Endothelial cell of umbilical vein (primary cell): ENCODE data around the gene SEMA5A. TPM values are rescaled to one million over a fixed set of nuclear protein-coding genes. Genes with fewer than 3 reads are reported as not detected.

Experiments used
- BruUV-seq: library from RNA; stranded (reverse); fragments of 400-500 nt; replicated peaks from 2 replicates; lab custom pipeline; 2021; lab: Mats Ljungman, UMichigan
- CTCF ChIA-PET: fragments of 300-600, 350-600 bp; sonication (Branson Sonifier 250); formaldehyde crosslinking; loops from one replicate; lab custom pipeline; 2021; ENCODE audit warnings: antibody characterized with exemption, inconsistent platforms; lab: Charles Lee
- POLR2A ChIA-PET: fragments of 300-600, 350-600 bp; sonication (Branson Sonifier 250); formaldehyde crosslinking; loops from one replicate; lab custom pipeline; 2021; ENCODE audit warnings: antibody characterized with exemption, inconsistent platforms; lab: Charles Lee
- DNase-seq: peaks from one replicate; pipeline ENCODE4 v3.0.0-alpha.2; 2011; ENCODE audit warnings: low read depth, low spot score
- FAIRE-seq: peaks from 2 replicates; lab custom pipeline; 2011; peaks lifted over from hg19 to GRCh38; lab: Jason Lieb, UNC
- H2AFZ ChIP-seq: 2 replicates; pipeline ENCODE4 v1.6.0; 2012; ENCODE audit warnings: low read depth, low read length, control low read depth, inconsistent platforms
- H3K27ac ChIP-seq: 2 replicates; pipeline ENCODE4 v1.5.1; 2011; ENCODE audit warnings: low read depth, mild to moderate bottlenecking, control low read depth, low read length, moderate library complexity; ENCODE audit not compliant: insufficient read depth
- H3K27me3 ChIP-seq, 2 experiments: 2 replicates each; pipeline versions ENCODE4 v1.6.0 to v1.6.1; 2011; ENCODE audit warnings: low read length in 2 of 2, mixed read lengths in 1 of 2; ENCODE audit not compliant: control insufficient read depth in 2 of 2, insufficient read depth in 2 of 2
- H3K36me3 ChIP-seq, 2 experiments: 2 replicates in 1 of 2; 3 replicates in 1 of 2; pipeline ENCODE4 v1.5.1; 2011; ENCODE audit warnings: low read length in 2 of 2, mild to moderate bottlenecking in 1 of 2, moderate library complexity in 1 of 2; ENCODE audit not compliant: control insufficient read depth in 2 of 2, insufficient read depth in 2 of 2; ENCODE audit errors: extremely low read depth in 1 of 2
- H3K4me1 ChIP-seq: 3 replicates; pipeline ENCODE4 v1.5.1; 2011; ENCODE audit warnings: mild to moderate bottlenecking, low read length; ENCODE audit not compliant: control insufficient read depth, insufficient read depth; ENCODE audit errors: extremely low read depth
- H3K4me2 ChIP-seq: 2 replicates; pipeline ENCODE4 v1.6.1; 2011; ENCODE audit warnings: low read length, control low read depth, mixed read lengths; ENCODE audit not compliant: insufficient read depth
- H3K4me3 ChIP-seq, 3 experiments: fragments of 200-600 bp in 1 of 3; sonication (generic), shearing (Covaris generic) in 1 of 3; replicated peaks in 1 of 3; 2 replicates each; pipeline ENCODE4 v1.5.1; 2011 to 2016; ENCODE audit warnings: control low read depth in 3 of 3, low read length in 3 of 3, mild to moderate bottlenecking in 2 of 3, inconsistent platforms in 1 of 3, low read depth in 1 of 3, moderate library complexity in 1 of 3; ENCODE audit not compliant: insufficient read depth in 1 of 3
- H3K79me2 ChIP-seq: 2 replicates; pipeline ENCODE4 v1.6.0; 2012; ENCODE audit warnings: low read length, inconsistent platforms; ENCODE audit not compliant: control insufficient read depth, insufficient read depth
- H3K9ac ChIP-seq: replicated peaks from 2 replicates; pipeline ENCODE3; 2011; ENCODE audit warnings: low read length, control low read depth; ENCODE audit not compliant: insufficient read depth; ENCODE audit errors: extremely low read depth
- H3K9me1 ChIP-seq: replicated peaks from 3 replicates; pipeline ENCODE4 v1.6.0; 2011; ENCODE audit warnings: mild to moderate bottlenecking, low read length; ENCODE audit not compliant: control insufficient read depth, insufficient read depth; ENCODE audit errors: extremely low read depth
- H3K9me3 ChIP-seq: replicated peaks from 2 replicates; pipeline ENCODE4 v1.5.1; 2012; ENCODE audit warnings: low read length, inconsistent platforms; ENCODE audit not compliant: control insufficient read depth, insufficient read depth
- H4K20me1 ChIP-seq: replicated peaks from 2 replicates; pipeline ENCODE3; 2011; ENCODE audit warnings: mild to moderate bottlenecking, low read length; ENCODE audit not compliant: control insufficient read depth, insufficient read depth; ENCODE audit errors: extremely low read depth
- EZH2 ChIP-seq: IDR thresholded peaks from 2 replicates; pipeline ENCODE4 v1.6.1; 2012; ENCODE audit warnings: borderline replicate concordance, low read depth, mild to moderate bottlenecking, moderate library complexity, low read length, inconsistent platforms; ENCODE audit not compliant: severe bottlenecking
- FOS ChIP-seq: IDR thresholded peaks from 2 replicates; pipeline ENCODE4 v1.6.1; 2011; ENCODE audit warnings: mild to moderate bottlenecking, low read length, moderate library complexity, borderline replicate concordance; ENCODE audit not compliant: insufficient read depth
- GATA2 ChIP-seq: IDR thresholded peaks from 2 replicates; pipeline ENCODE4 v1.7.0; 2011; ENCODE audit warnings: low read depth, mild to moderate bottlenecking, moderate library complexity, mixed read lengths, low read length; ENCODE audit not compliant: insufficient read length, insufficient read depth
- JUN ChIP-seq: IDR thresholded peaks from 2 replicates; pipeline ENCODE4 v1.6.1; 2011; ENCODE audit warnings: borderline replicate concordance, low read depth; ENCODE audit not compliant: insufficient read length, insufficient read depth
- MYC ChIP-seq: IDR thresholded peaks from one replicate; pipeline ENCODE4 v1.6.1; 2011; ENCODE audit warnings: mild to moderate bottlenecking, low read depth, low read length
- POLR2A ChIP-seq: IDR thresholded peaks from 2 replicates; pipeline ENCODE4 v1.6.1; 2012; ENCODE audit warnings: low read depth, mild to moderate bottlenecking, control low read depth, low read length
- POLR2AphosphoS5 ChIP-seq: IDR thresholded peaks from 2 replicates; pipeline ENCODE4 v1.6.1; 2012; ENCODE audit warnings: low read depth, mild to moderate bottlenecking, control low read depth, low read length, moderate library complexity; ENCODE audit not compliant: insufficient read depth
- dilution Hi-C: fragments of 300-500 bp; cut with MboI; formaldehyde crosslinking; loops from one replicate; pipeline ENCODE4 v1.15.0; 2019; ENCODE audit warnings: low sequenced_read_pairs; ENCODE audit not compliant: extremely low pct_ligation_motif_present
- intact Hi-C: fragments of 100-400 bp; cut with micrococcal nuclease; formaldehyde crosslinking; loops from one replicate; pipeline ENCODE4 v1.10.0; 2022
- polyA plus RNA-seq, 4 experiments: library from polyadenylated mRNA; depleted of rRNA in 3 of 4; stranded (reverse) in 3 of 4; unstranded in 1 of 4; fragments of >200 nt; gene quantifications; 2 replicates each; pipeline versions ENCODE4 v1.2.1 to v1.2.3, GENCODE V29; 2011 to 2012; ENCODE audit warnings: missing spikeins in 1 of 4
- total RNA-seq: library from RNA; stranded (reverse); gene quantifications from 2 replicates; pipeline ENCODE4 v1.2.3, GENCODE V29; 2021
- TF ChIP-seq, protein P1 (sequence below): IDR thresholded peaks from 2 replicates; pipeline ENCODE4 v1.6.1; 2011; ENCODE audit not compliant: insufficient read depth, insufficient read length
- TF ChIP-seq, protein P2 (sequence below), 2 donors: IDR thresholded peaks; 1 replicate in 1 of 2; 2 replicates in 1 of 2; pipeline ENCODE4 v1.5.1; 2011; ENCODE audit warnings: low read length in 2 of 2, mild to moderate bottlenecking in 2 of 2, moderate library complexity in 2 of 2, control low read depth in 1 of 2, inconsistent platforms in 1 of 2, low read depth in 1 of 2; ENCODE audit not compliant: insufficient read depth in 1 of 2; ENCODE audit errors: extremely low read depth in 1 of 2

SEMA5A gene
- total and polyA plus RNA-seq, 2 donors (not counting 3 experiments of a cell fraction or from before 2014, with no cell fraction given) = 0.04 to 0.06 TPM

DNA sequence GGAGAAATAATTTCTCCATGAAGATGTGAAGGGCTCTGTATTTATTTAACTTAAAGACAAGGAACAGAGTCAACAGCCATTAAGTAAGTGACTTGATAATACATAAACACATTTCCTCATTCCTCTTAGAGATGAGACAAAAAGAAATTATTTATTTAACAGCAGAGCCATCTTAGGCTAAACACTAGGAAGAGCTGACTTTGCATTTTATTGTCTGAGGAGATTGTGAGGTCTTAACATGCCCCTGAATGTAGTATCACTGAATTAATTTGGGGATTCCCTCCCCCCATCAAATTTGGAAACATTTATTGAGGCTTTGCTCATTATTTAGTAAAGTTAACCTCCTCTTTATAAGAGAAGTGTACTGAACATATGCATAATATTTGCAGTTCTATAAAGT lies 49.0 kb upstream of the SEMA5A start:
- H3K79me2 ChIP-seq = no peaks in the 10 kb centered on the region
- intact Hi-C loops = no loop called here
- no peak for FAIRE-seq
- DNase-seq = no peak
- dilution Hi-C loops = no loop called here
- H3K4me3 ChIP-seq = no peak overlapping the region
- no peaks in the 10 kb centered on the region for H3K27me3 ChIP-seq
- ChIA-PET CTCF (no interaction called here), POLR2A (no interaction called here)
- no peak overlapping the region for H2AFZ ChIP-seq
- H3K9me1 ChIP-seq = no peaks in the 10 kb centered on the region
- peaks cover 3% of the 10 kb centered on the region for H3K9me3 ChIP-seq
- no peaks in the 10 kb centered on the region for H4K20me1 ChIP-seq
- TF ChIP-seq MYC (no peak), FOS (no peak), EZH2 (no peak), JUN (no peak), POLR2A (no peak), GATA2 (no peak), POLR2AphosphoS5 (no peak)
- TF ChIP-seq, protein P1, sequence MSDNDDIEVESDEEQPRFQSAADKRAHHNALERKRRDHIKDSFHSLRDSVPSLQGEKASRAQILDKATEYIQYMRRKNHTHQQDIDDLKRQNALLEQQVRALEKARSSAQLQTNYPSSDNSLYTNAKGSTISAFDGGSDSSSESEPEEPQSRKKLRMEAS = no peak
- TF ChIP-seq, protein P2, sequence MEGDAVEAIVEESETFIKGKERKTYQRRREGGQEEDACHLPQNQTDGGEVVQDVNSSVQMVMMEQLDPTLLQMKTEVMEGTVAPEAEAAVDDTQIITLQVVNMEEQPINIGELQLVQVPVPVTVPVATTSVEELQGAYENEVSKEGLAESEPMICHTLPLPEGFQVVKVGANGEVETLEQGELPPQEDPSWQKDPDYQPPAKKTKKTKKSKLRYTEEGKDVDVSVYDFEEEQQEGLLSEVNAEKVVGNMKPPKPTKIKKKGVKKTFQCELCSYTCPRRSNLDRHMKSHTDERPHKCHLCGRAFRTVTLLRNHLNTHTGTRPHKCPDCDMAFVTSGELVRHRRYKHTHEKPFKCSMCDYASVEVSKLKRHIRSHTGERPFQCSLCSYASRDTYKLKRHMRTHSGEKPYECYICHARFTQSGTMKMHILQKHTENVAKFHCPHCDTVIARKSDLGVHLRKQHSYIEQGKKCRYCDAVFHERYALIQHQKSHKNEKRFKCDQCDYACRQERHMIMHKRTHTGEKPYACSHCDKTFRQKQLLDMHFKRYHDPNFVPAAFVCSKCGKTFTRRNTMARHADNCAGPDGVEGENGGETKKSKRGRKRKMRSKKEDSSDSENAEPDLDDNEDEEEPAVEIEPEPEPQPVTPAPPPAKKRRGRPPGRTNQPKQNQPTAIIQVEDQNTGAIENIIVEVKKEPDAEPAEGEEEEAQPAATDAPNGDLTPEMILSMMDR (IDR thresholded peaks at IDR 0.05; ENCODE audit: extremely low read depth in 1 of 2, insufficient read depth in 1 of 2, low read depth in 1 of 2, low read length in 2 of 2) = no peak
- H3K36me3 ChIP-seq = no peaks in the 10 kb centered on the region
- H3K4me2 ChIP-seq = no peak overlapping the region
- H3K4me1 ChIP-seq = no peaks in the 10 kb centered on the region
- no peak overlapping the region for H3K9ac ChIP-seq
- H3K27ac ChIP-seq = no peak overlapping the region
- no TSS peak for BruUV-seq
